GM19025 (cell line): ENCODE results near the gene UBE2S.
"Not testable (repeated sequence)": the region's sequence is repeated elsewhere in the genome, so short reads cannot be mapped to it uniquely, and the experiment has no call there.

Experiments
- ATAC-seq: cut with Tn5 transposase; IDR thresholded peaks from one replicate; pipeline ENCODE4 v1.9.1; 2021; ENCODE audit warnings: mild to moderate bottlenecking, low read depth, moderate library complexity; ENCODE audit not compliant: unreplicated experiment

Gene UBE2S

GRCh38 chr19:55406826-55407549 lies 600 bp downstream of the UBE2S start:
- ATAC-seq: no peak

GRCh38 chr19:55406091-55406825 lies 1.3 kb downstream of the UBE2S start:
- no peak for ATAC-seq

- no peak for ATAC-seq
Observed at GRCh38 chr19:55405638-55406037, 1.9 kb downstream of the UBE2S start.

GRCh38 chr19:55402509-55402908 lies 5.1 kb downstream of the UBE2S start:
- ATAC-seq: no peak

GRCh38 chr19:55401390-55401789 lies 6.2 kb downstream of the UBE2S start:
- not testable (repeated sequence) for ATAC-seq

GRCh38 chr19:55400281-55401087 lies 7.1 kb downstream of the UBE2S start:
- no peak for ATAC-seq

GRCh38 chr19:55398200-55398925 lies 9.2 kb downstream of the UBE2S start:
- no peak for ATAC-seq

- ATAC-seq: no peak
Observed at GRCh38 chr19:55392820-55393761, 14.5 kb downstream of the UBE2S start.

- ATAC-seq: no peak
Observed at GRCh38 chr19:55391702-55392615, 15.6 kb downstream of the UBE2S start.

GRCh38 chr19:55391191-55391670 lies 16.4 kb downstream of the UBE2S start:
- ATAC-seq: no peak

GRCh38 chr19:55390461-55390880 lies 17.1 kb downstream of the UBE2S start:
- no peak for ATAC-seq

GRCh38 chr19:55389386-55390317 lies 17.9 kb downstream of the UBE2S start:
- ATAC-seq: no peak

GRCh38 chr19:55387736-55388497 lies 19.7 kb downstream of the UBE2S start:
- no peak for ATAC-seq

GRCh38 chr19:55386493-55386971 lies 21.1 kb downstream of the UBE2S start:
- ATAC-seq: no peak

- ATAC-seq: peak; percentile 67
Observed at GRCh38 chr19:55385724-55386492, 21.7 kb downstream of the UBE2S start, which contains the start of gene RPL28. Gene RPL28 (plus strand): TSS chr19:55385932. CDS start chr19:55386358, 426 bp downstream.
